Immature natural killer cell (primary cell): ENCODE data around the gene HOXB2. TPM values are rescaled to one million over a fixed set of nuclear protein-coding genes. Genes with fewer than 3 reads are reported as not detected.

Experiments used
- DNase-seq, 3 donors: peaks; one replicate each; pipeline ENCODE4 v3.0.0; 2022; ENCODE audit warnings: mixed read lengths in 1 of 3
- H3K27ac Mint-ChIP-seq, 6 donors: one replicate each; pipeline ENCODE4 v1.8.0; 2020; ENCODE audit warnings: mixed read lengths in 6 of 6, mild to moderate bottlenecking in 5 of 6, inconsistent platforms in 4 of 6, moderate library complexity in 3 of 6
- H3K27me3 Mint-ChIP-seq, 3 donors: one replicate each; pipeline ENCODE4 v1.8.0; 2020 to 2021; ENCODE audit warnings: low read depth in 3 of 3, mild to moderate bottlenecking in 3 of 3, mixed read lengths in 3 of 3, moderate library complexity in 3 of 3, inconsistent platforms in 1 of 3
- H3K36me3 Mint-ChIP-seq, 3 donors: one replicate each; pipeline ENCODE4 v1.8.0; 2020; ENCODE audit warnings: mixed read lengths in 3 of 3, inconsistent platforms in 2 of 3, mild to moderate bottlenecking in 2 of 3
- H3K4me1 Mint-ChIP-seq, 2 donors: one replicate each; pipeline ENCODE4 v1.8.0; 2020; ENCODE audit warnings: inconsistent platforms in 2 of 2, mild to moderate bottlenecking in 2 of 2, mixed read lengths in 2 of 2, moderate library complexity in 1 of 2
- H3K4me3 Mint-ChIP-seq, 5 donors: one replicate each; pipeline ENCODE4 v1.8.0; 2020; ENCODE audit warnings: mild to moderate bottlenecking in 5 of 5, mixed read lengths in 5 of 5, inconsistent platforms in 3 of 5, moderate library complexity in 3 of 5
- H3K9me3 Mint-ChIP-seq, 6 donors: one replicate each; pipeline ENCODE4 v1.8.0; 2020; ENCODE audit warnings: mild to moderate bottlenecking in 6 of 6, mixed read lengths in 6 of 6, inconsistent platforms in 4 of 6, moderate library complexity in 3 of 6
- polyA plus RNA-seq, 3 donors: library from polyadenylated mRNA; unstranded; fragments of 300-500 nt; fragmentation: Illumina TruSeq; gene quantifications; one replicate each; pipeline ENCODE4 v1.2.3, GENCODE V29; 2021

Gene HOXB2
- 10 to 100 TPM; 15.9 to 32.6 (median 18.3) TPM for polyA plus RNA-seq

GRCh38 chr17:48545022-48545375 is at the start of gene HOXB2:
Gene HOXB2 (minus strand): TSS chr17:48545109. CDS start chr17:48544911, 198 bp downstream.
- peaks cover 6 to 24% (median 7%) of the 10 kb centered on the region in 3 donors for H3K27me3 Mint-ChIP-seq
- H3K4me1 Mint-ChIP-seq: peaks cover 70 to 75% of the 10 kb centered on the region in 2 donors
- H3K36me3 Mint-ChIP-seq: peaks cover 0 to 10% (median 0%) of the 10 kb centered on the region in 3 donors
- DNase-seq: no peak
- peak within 1 kb of the TSS; percentile 92 to 99 (median 95) for H3K4me3 Mint-ChIP-seq
- peaks cover 0 to 1% (median 0%) of the 10 kb centered on the region in 6 donors for H3K9me3 Mint-ChIP-seq
- H3K27ac Mint-ChIP-seq: peak within 1 kb of the TSS; percentile 85 to 99 (median 94)

- no peak overlapping the region for H3K27ac Mint-ChIP-seq
- H3K36me3 Mint-ChIP-seq: peaks cover 0 to 3% (median 3%) of the 10 kb centered on the region in 3 donors
- H3K4me1 Mint-ChIP-seq: peaks cover 42 to 59% of the 10 kb centered on the region in 2 donors
- H3K27me3 Mint-ChIP-seq: peaks cover 38 to 65% (median 43%) of the 10 kb centered on the region in 3 donors
- peak; percentile 74 to 80 (median 78) for DNase-seq
- H3K4me3 Mint-ChIP-seq: peak overlapping the region; percentile 78 to 88 (median 83)
- no peaks in the 10 kb centered on the region for H3K9me3 Mint-ChIP-seq
These were observed 49.1 kb upstream of the HOXB2 start for GRCh38 chr17:48593840-48594537.

- Mint-ChIP-seq H3K4me1 (peaks cover 35 to 52% of the 10 kb centered on the region in 2 donors), H3K27me3 (peaks cover 37 to 59% (median 43%) of the 10 kb centered on the region in 3 donors), H3K36me3 (peaks cover 0 to 3% (median 3%) of the 10 kb centered on the region in 3 donors), H3K4me3 (peak within 1 kb of the TSS; percentile 78 to 88 (median 83)), H3K27ac (peak within 1 kb of the TSS in 1 of 6 donors; percentile 20), H3K9me3 (no peaks in the 10 kb centered on the region)
- no peak for DNase-seq
These were observed 48.4 kb upstream of the HOXB2 start, which contains the start of gene HOXB5 for GRCh38 chr17:48593126-48593829. Gene HOXB5 (minus strand): TSS chr17:48593779. CDS start chr17:48593682, 97 bp downstream.

- H3K4me3 Mint-ChIP-seq: peak overlapping the region; percentile 78 to 88 (median 83)
- no peaks in the 10 kb centered on the region for H3K9me3 Mint-ChIP-seq
- DNase-seq: no peak
- peaks cover 29 to 45% of the 10 kb centered on the region in 2 donors for H3K4me1 Mint-ChIP-seq
- peaks cover 0 to 3% (median 3%) of the 10 kb centered on the region in 3 donors for H3K36me3 Mint-ChIP-seq
- H3K27me3 Mint-ChIP-seq: peaks cover 32 to 54% (median 41%) of the 10 kb centered on the region in 3 donors
- no peak overlapping the region for H3K27ac Mint-ChIP-seq
These were observed 47.7 kb upstream of the HOXB2 start for GRCh38 chr17:48592577-48592976.

- no peaks in the 10 kb centered on the region for H3K9me3 Mint-ChIP-seq
- H3K27ac Mint-ChIP-seq: no peak overlapping the region
- peaks cover 24 to 40% of the 10 kb centered on the region in 2 donors for H3K4me1 Mint-ChIP-seq
These were observed 47.2 kb upstream of the HOXB2 start for GRCh38 chr17:48592057-48592514.

GRCh38 chr17:48591255-48592056 is 46.5 kb upstream of the HOXB2 start:
- Mint-ChIP-seq H3K36me3 (peaks cover 0 to 3% (median 3%) of the 10 kb centered on the region in 3 donors), H3K4me1 (peaks cover 20 to 36% of the 10 kb centered on the region in 2 donors), H3K27me3 (peaks cover 23 to 45% (median 39%) of the 10 kb centered on the region in 3 donors), H3K27ac (no peak overlapping the region), H3K9me3 (no peaks in the 10 kb centered on the region), H3K4me3 (peak overlapping the region in 2 of 5 donors; percentile 38 to 83)
- no peak for DNase-seq

More at GRCh38 chr17:48592057-48592514, 47.2 kb upstream of the HOXB2 start:
- Mint-ChIP-seq H3K36me3 (peaks cover 0 to 3% (median 3%) of the 10 kb centered on the region in 3 donors), H3K27me3 (peaks cover 29 to 49% (median 42%) of the 10 kb centered on the region in 3 donors), H3K4me3 (peak overlapping the region in 2 of 5 donors; percentile 38 to 83)
- DNase-seq: no peak

GRCh38 chr17:48590607-48591161 is 45.8 kb upstream of the HOXB2 start:
- no peak for DNase-seq
- Mint-ChIP-seq H3K4me1 (peaks cover 25 to 36% of the 10 kb centered on the region in 2 donors), H3K4me3 (peak overlapping the region in 1 of 5 donors; percentile 38), H3K9me3 (no peaks in the 10 kb centered on the region), H3K27me3 (peaks cover 22 to 47% (median 38%) of the 10 kb centered on the region in 3 donors), H3K36me3 (no peaks in the 10 kb centered on the region), H3K27ac (no peak overlapping the region)

- Mint-ChIP-seq H3K4me1 (peaks cover 31 to 39% of the 10 kb centered on the region in 2 donors), H3K27me3 (peaks cover 24 to 51% (median 36%) of the 10 kb centered on the region in 3 donors), H3K27ac (no peak within 1 kb of the TSS), H3K4me3 (peak within 1 kb of the TSS in 1 of 5 donors; percentile 38), H3K9me3 (no peaks in the 10 kb centered on the region), H3K36me3 (no peaks in the 10 kb centered on the region)
- no peak for DNase-seq
These were observed 45.1 kb upstream of the HOXB2 start, which contains the start of gene HOXB3 for GRCh38 chr17:48589831-48590606. Gene HOXB3 (minus strand): TSS chr17:48590241. CDS start chr17:48552474, 37,767 bp downstream.

- Mint-ChIP-seq H3K36me3 (no peaks in the 10 kb centered on the region), H3K4me1 (peaks cover 34 to 44% of the 10 kb centered on the region in 2 donors)
- DNase-seq: no peak
These were observed 44.3 kb upstream of the HOXB2 start for GRCh38 chr17:48589060-48589830.

GRCh38 chr17:48588528-48588927 is 43.6 kb upstream of the HOXB2 start:
- Mint-ChIP-seq H3K36me3 (no peaks in the 10 kb centered on the region), H3K27me3 (peaks cover 29 to 41% (median 40%) of the 10 kb centered on the region in 3 donors), H3K4me1 (peaks cover 30 to 42% of the 10 kb centered on the region in 2 donors), H3K9me3 (no peaks in the 10 kb centered on the region), H3K27ac (no peak overlapping the region), H3K4me3 (no peak overlapping the region)
- DNase-seq: no peak

More at GRCh38 chr17:48589060-48589830, 44.3 kb upstream of the HOXB2 start:
- H3K27ac Mint-ChIP-seq: no peak overlapping the region
- H3K27me3 Mint-ChIP-seq: peaks cover 24 to 48% (median 37%) of the 10 kb centered on the region in 3 donors
- H3K9me3 Mint-ChIP-seq: no peaks in the 10 kb centered on the region
- H3K4me3 Mint-ChIP-seq: no peak overlapping the region

- peak overlapping the region in 1 of 6 donors; percentile 47 for H3K27ac Mint-ChIP-seq
These were observed 43.1 kb upstream of the HOXB2 start for GRCh38 chr17:48588074-48588415.

More at GRCh38 chr17:48588074-48588415, 43.1 kb upstream of the HOXB2 start:
- Mint-ChIP-seq H3K4me1 (peaks cover 27 to 41% of the 10 kb centered on the region in 2 donors), H3K9me3 (no peaks in the 10 kb centered on the region), H3K36me3 (no peaks in the 10 kb centered on the region), H3K27me3 (peaks cover 31 to 41% (median 37%) of the 10 kb centered on the region in 3 donors), H3K4me3 (no peak overlapping the region)
- DNase-seq: no peak
